H9 (cell line): Measurements from ENCODE around the gene DNAJB2. TPM values are rescaled to one million over a fixed set of nuclear protein-coding genes. Genes with fewer than 3 reads are reported as not detected.

ENCODE experiments used
- DNase-seq: peaks from one replicate; pipeline ENCODE4 v3.0.0-alpha.2; 2017
- H2AFZ ChIP-seq: one replicate; pipeline ENCODE4 v1.6.1; 2013; ENCODE audit warnings: mild to moderate bottlenecking, low read length, control low read depth, moderate library complexity
- H2AK5ac ChIP-seq: 2 replicates; pipeline ENCODE4 v1.6.1; 2013; ENCODE audit warnings: low read length, control low read depth, mixed read lengths; ENCODE audit not compliant: insufficient read length
- H2BK120ac ChIP-seq: one replicate; pipeline ENCODE4 v1.6.1; 2013; ENCODE audit warnings: low read depth, mild to moderate bottlenecking, low read length, control low read depth, inconsistent platforms; ENCODE audit not compliant: poor library complexity, severe bottlenecking
- H2BK12ac ChIP-seq: 2 replicates; pipeline ENCODE4 v1.6.1; 2013; ENCODE audit warnings: low read length, control low read depth, mixed read lengths, low read depth; ENCODE audit not compliant: insufficient read length
- H2BK15ac ChIP-seq: 2 replicates; pipeline ENCODE4 v1.6.1; 2013; ENCODE audit warnings: low read depth, low read length, control low read depth
- H2BK20ac ChIP-seq: one replicate; pipeline ENCODE4 v1.6.1; 2013; ENCODE audit warnings: low read depth, mild to moderate bottlenecking, low read length, control low read depth, inconsistent platforms; ENCODE audit not compliant: poor library complexity, severe bottlenecking
- H2BK5ac ChIP-seq: 2 replicates; pipeline ENCODE4 v1.6.1; 2013; ENCODE audit warnings: low read length, control low read depth, mixed read lengths; ENCODE audit not compliant: insufficient read length
- H3K14ac ChIP-seq: 2 replicates; pipeline ENCODE4 v1.6.1; 2013; ENCODE audit warnings: low read length, control low read depth; ENCODE audit not compliant: insufficient read depth
- H3K18ac ChIP-seq: 2 replicates; pipeline ENCODE4 v1.6.1; 2013; ENCODE audit warnings: low read depth, mild to moderate bottlenecking, mixed read lengths, low read length, control low read depth; ENCODE audit not compliant: insufficient read length
- H3K23ac ChIP-seq: 2 replicates; pipeline ENCODE4 v1.6.1; 2013; ENCODE audit warnings: low read length, control low read depth, mixed read lengths, low read depth; ENCODE audit not compliant: insufficient read length
- H3K23me2 ChIP-seq: 2 replicates; pipeline ENCODE4 v1.6.1; 2013; ENCODE audit warnings: low read depth, mild to moderate bottlenecking, mixed read lengths, low read length, control low read depth; ENCODE audit not compliant: insufficient read length, poor library complexity, severe bottlenecking
- H3K27ac ChIP-seq: 2 replicates; pipeline ENCODE4 v1.5.1; 2013; ENCODE audit warnings: low read length, control low read depth, mixed read lengths, low read depth; ENCODE audit not compliant: insufficient read length
- H3K27me3 ChIP-seq: 2 replicates; pipeline ENCODE4 v1.6.1; 2013; ENCODE audit warnings: low read length, control low read depth, inconsistent platforms; ENCODE audit not compliant: insufficient read depth
- H3K4ac ChIP-seq: 2 replicates; pipeline ENCODE4 v1.6.1; 2013; ENCODE audit warnings: low read depth, mild to moderate bottlenecking, control low read depth, inconsistent platforms, low read length, moderate library complexity
- H3K4me1 ChIP-seq: 2 replicates; pipeline ENCODE4 v1.6.1; 2013; ENCODE audit warnings: low read length, control low read depth, inconsistent platforms; ENCODE audit not compliant: insufficient read depth
- H3K4me2 ChIP-seq: 2 replicates; pipeline ENCODE4 v1.6.1; 2013; ENCODE audit warnings: low read length, control low read depth, mixed read lengths; ENCODE audit not compliant: insufficient read length, insufficient read depth
- H3K56ac ChIP-seq: 2 replicates; pipeline ENCODE4 v1.6.1; 2013; ENCODE audit warnings: low read depth, mild to moderate bottlenecking, mixed read lengths, low read length, control low read depth; ENCODE audit not compliant: insufficient read length
- H3K79me1 ChIP-seq: 2 replicates; pipeline ENCODE4 v1.6.1; 2013; ENCODE audit warnings: low read depth, mild to moderate bottlenecking, moderate library complexity, low read length, control low read depth, inconsistent platforms; ENCODE audit not compliant: insufficient read depth, poor library complexity, severe bottlenecking
- H3K79me2 ChIP-seq: 2 replicates; pipeline ENCODE4 v1.6.1; 2013; ENCODE audit warnings: low read length, control low read depth, inconsistent platforms; ENCODE audit not compliant: insufficient read depth
- H3K9ac ChIP-seq: 2 replicates; pipeline ENCODE4 v1.6.1; 2013; ENCODE audit warnings: low read length, control low read depth, mixed read lengths; ENCODE audit not compliant: insufficient read length; ENCODE audit errors: extremely low read depth
- H3K9me3 ChIP-seq: one replicate; pipeline ENCODE4 v1.6.1; 2013; ENCODE audit warnings: low read depth, low read length, inconsistent platforms; ENCODE audit not compliant: control insufficient read depth
- H3T11ph ChIP-seq: one replicate; pipeline ENCODE4 v1.6.1; 2013; ENCODE audit warnings: mild to moderate bottlenecking, low read length, control low read depth, inconsistent platforms
- H4K20me1 ChIP-seq: one replicate; pipeline ENCODE4 v1.6.1; 2013; ENCODE audit not compliant: control insufficient read depth, insufficient read length, insufficient read depth
- H4K5ac ChIP-seq: 2 replicates; pipeline ENCODE4 v1.6.1; 2013; ENCODE audit warnings: low read depth, mild to moderate bottlenecking, mixed read lengths, low read length, control low read depth; ENCODE audit not compliant: insufficient read length
- H4K8ac ChIP-seq: replicated peaks from 2 replicates; pipeline ENCODE4 v1.6.1; 2013; ENCODE audit warnings: low read length, control low read depth, mixed read lengths, low read depth; ENCODE audit not compliant: insufficient read length
- H4K91ac ChIP-seq: 2 replicates; pipeline ENCODE4 v1.6.1; 2013; ENCODE audit warnings: low read depth, mild to moderate bottlenecking, moderate library complexity, mixed read lengths, low read length, control low read depth; ENCODE audit not compliant: insufficient read length
- H3K27ac Mint-ChIP-seq, 3 experiments: 2 replicates in 2 of 3; 3 replicates in 1 of 3; pipeline ENCODE4 v1.8.0; 2020 to 2021; ENCODE audit warnings: mixed read lengths in 3 of 3, mild to moderate bottlenecking in 1 of 3, moderate library complexity in 1 of 3
- H3K27me3 Mint-ChIP-seq: 2 replicates; pipeline ENCODE4 v1.8.0; 2021; ENCODE audit warnings: low read depth, mild to moderate bottlenecking, moderate library complexity, mixed read lengths
- H3K36me3 Mint-ChIP-seq, 3 experiments: 2 replicates in 2 of 3; 3 replicates in 1 of 3; pipeline ENCODE4 v1.8.0; 2020 to 2021; ENCODE audit warnings: low read depth in 3 of 3, mixed read lengths in 3 of 3; ENCODE audit not compliant: insufficient read depth in 1 of 3
- H3K4me1 Mint-ChIP-seq, 2 experiments: 2 replicates each; pipeline ENCODE4 v1.8.0; 2020; ENCODE audit warnings: mixed read lengths in 2 of 2
- H3K4me3 Mint-ChIP-seq, 2 experiments: 2 replicates in 1 of 2; 3 replicates in 1 of 2; pipeline ENCODE4 v1.8.0; 2020 to 2021; ENCODE audit warnings: mild to moderate bottlenecking in 2 of 2, mixed read lengths in 2 of 2, moderate library complexity in 1 of 2
- H3K9me3 Mint-ChIP-seq, 2 experiments: 2 replicates in 1 of 2; 3 replicates in 1 of 2; pipeline ENCODE4 v1.8.0; 2020; ENCODE audit warnings: mild to moderate bottlenecking in 2 of 2, mixed read lengths in 2 of 2, moderate library complexity in 1 of 2
- CTCF ChIP-seq: fragments of 200-600 bp; sonication (generic); conservative IDR thresholded peaks from 3 replicates; pipeline ENCODE4 v1.8.0; 2021; ENCODE audit warnings: antibody characterized with exemption, mild to moderate bottlenecking
- WGBS: extraction: QIAGEN DNeasy Blood & Tissue Kit; methylation state at CpG from one replicate; pipeline ENCODE4 v1.1.7; 2013; ENCODE audit warnings: missing lambda C conversion rate, low lambda C conversion rate, mixed read lengths; ENCODE audit not compliant: insufficient read length; ENCODE audit errors: extremely low coverage; 5-methylcytosine and 5-hydroxymethylcytosine counted together
- total RNA-seq: library from RNA; stranded (reverse); gene quantifications from 2 replicates; pipeline ENCODE4 v1.2.1, GENCODE V29; 2021

DNAJB2 gene
- total RNA-seq, 1 experiment from 2014 or later, result 34.1 TPM

DNA sequence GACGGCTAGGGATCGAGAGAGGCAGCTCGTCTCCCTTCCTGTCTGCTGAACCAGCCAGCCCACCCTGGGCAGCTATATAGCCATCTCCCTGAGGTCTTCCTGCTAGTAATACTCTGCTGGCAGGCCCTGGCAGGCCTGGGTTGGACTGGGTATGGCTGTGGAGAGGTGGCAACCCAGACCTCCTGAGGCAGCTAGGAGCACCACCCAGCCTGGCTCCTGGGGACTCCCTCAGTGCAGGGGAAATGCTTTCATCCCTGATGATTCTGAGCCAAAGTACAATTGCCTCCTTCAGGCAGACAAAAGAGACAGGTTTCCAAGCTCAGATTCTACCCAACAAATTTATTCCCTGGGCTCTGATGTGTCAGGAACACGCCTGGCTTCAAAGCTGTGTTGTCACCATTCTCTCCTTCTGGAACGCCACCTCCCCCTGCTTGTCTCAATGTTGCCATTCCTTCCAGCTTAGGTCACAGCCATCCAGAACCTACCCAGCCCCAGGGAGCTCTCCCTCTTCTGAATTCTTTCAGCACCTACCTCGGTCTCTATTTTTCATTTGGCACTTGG, 4.7 kb upstream of the DNAJB2 start:
- Histone ChIP-seq H2BK20ac (no peak overlapping the region), H3K23ac (no peak overlapping the region), H3K79me2 (no peaks in the 10 kb centered on the region), H3K4ac (no peak overlapping the region), H2AK5ac (no peak overlapping the region), H3K14ac (peak overlapping the region; percentile 31; the same call in 1 of the 2 replicates), H3K79me1 (no peaks in the 10 kb centered on the region), H3K9me3 (no peaks in the 10 kb centered on the region), H3K27ac (no peak overlapping the region), H3K4me1 (peaks cover 4% of the 10 kb centered on the region; the same call in 1 of the 2 replicates), H2BK5ac (no peak overlapping the region), H4K8ac (no peak overlapping the region), H3K27me3 (no peaks in the 10 kb centered on the region), H4K91ac (no peak overlapping the region), H3T11ph (no peak overlapping the region), H4K5ac (no peak overlapping the region), H4K20me1 (no peaks in the 10 kb centered on the region), H2BK15ac (no peak overlapping the region), H3K4me2 (peak overlapping the region; percentile 17), H2BK12ac (no peak overlapping the region), H2AFZ (no peak overlapping the region), H2BK120ac (no peak overlapping the region), H3K9ac (no peak overlapping the region), H3K56ac (no peak overlapping the region), H3K18ac (no peak overlapping the region), H3K23me2 (peaks cover 4% of the 10 kb centered on the region)
- TF ChIP-seq CTCF, result no peak
- H3K9me3 Mint-ChIP-seq, result no peaks in the 10 kb centered on the region
- no peaks in the 10 kb centered on the region for H3K36me3 Mint-ChIP-seq
- H3K4me1 Mint-ChIP-seq, result peaks cover 29 to 33% of the 10 kb centered on the region in 2 experiments
- peaks cover 25% of the 10 kb centered on the region for H3K27me3 Mint-ChIP-seq
- H3K27ac Mint-ChIP-seq, result peak overlapping the region in 1 of 3 experiments; percentile 58; a peak in 1 of 7 replicates
- peak overlapping the region in 1 of 2 experiments; percentile 44; a peak in 1 of 5 replicates for H3K4me3 Mint-ChIP-seq
- peak; percentile 70 for DNase-seq
- no CpG with 5 or more reads among the region's 6 CpGs for WGBS
